H1 (cell line): ENCODE data around the gene B4GALNT1. TPM values are rescaled to one million over a fixed set of nuclear protein-coding genes. Genes with fewer than 3 reads are reported as not detected.

Experiments
- CBX8 ChIP-seq: fragments of 300-800, 300-1000 bp; sonication (generic); IDR thresholded peaks from 2 replicates; pipeline ENCODE4 v1.7.1; 2016; ENCODE audit warnings: low read depth, low read length, borderline replicate concordance
- POU5F1 ChIP-seq: IDR thresholded peaks from 2 replicates; pipeline ENCODE4 v1.6.1; 2011; ENCODE audit warnings: low read depth, mild to moderate bottlenecking, low read length, moderate library complexity
- SIN3A ChIP-seq, 2 experiments: IDR thresholded peaks in 1 of 2; conservative IDR thresholded peaks in 1 of 2; 2 replicates each; pipeline ENCODE4 v1.6.1; 2011 to 2012; ENCODE audit warnings: low read length in 2 of 2, improper control_type of control experiment in 1 of 2, low read depth in 1 of 2, mild to moderate bottlenecking in 1 of 2
- TEAD4 ChIP-seq: IDR thresholded peaks from 2 replicates; pipeline ENCODE4 v1.6.1; 2012; ENCODE audit warnings: low read depth, low read length, inconsistent platforms, mixed read lengths
- YY1 ChIP-seq: IDR thresholded peaks from 2 replicates; pipeline ENCODE4 v1.6.1; 2011; ENCODE audit warnings: low read depth, mild to moderate bottlenecking, low read length
- polyA plus RNA-seq, 7 experiments: library from polyadenylated mRNA; depleted of rRNA in 3 of 7; stranded (reverse) in 5 of 7; unstranded in 2 of 7; fragments of >200 nt in 5 of 7; fragments of 200-250 nt in 2 of 7; gene quantifications; 1 replicate in 5 of 7; 2 replicates in 1 of 7; 4 replicates in 1 of 7; pipeline versions ENCODE4 v1.2.1 to v1.2.3, GENCODE V29; 2011 to 2013; ENCODE audit warnings: missing spikeins in 2 of 7, mixed read lengths in 2 of 7
- total RNA-seq: library from RNA; stranded (reverse); fragmentation: NEBNext Ultra II Directional; extraction: Animal tissue kit (Norgen Biotek cat#: 25700); gene quantifications from 2 replicates; pipeline ENCODE4 v1.2.1, GENCODE V29; 2021

B4GALNT1 gene
- total and polyA plus RNA-seq, 2 of the 8 experiments (the other 6 are each of a cell fraction or from before 2014, with no cell fraction given), result 1.5 to 2.3 TPM

DNA sequence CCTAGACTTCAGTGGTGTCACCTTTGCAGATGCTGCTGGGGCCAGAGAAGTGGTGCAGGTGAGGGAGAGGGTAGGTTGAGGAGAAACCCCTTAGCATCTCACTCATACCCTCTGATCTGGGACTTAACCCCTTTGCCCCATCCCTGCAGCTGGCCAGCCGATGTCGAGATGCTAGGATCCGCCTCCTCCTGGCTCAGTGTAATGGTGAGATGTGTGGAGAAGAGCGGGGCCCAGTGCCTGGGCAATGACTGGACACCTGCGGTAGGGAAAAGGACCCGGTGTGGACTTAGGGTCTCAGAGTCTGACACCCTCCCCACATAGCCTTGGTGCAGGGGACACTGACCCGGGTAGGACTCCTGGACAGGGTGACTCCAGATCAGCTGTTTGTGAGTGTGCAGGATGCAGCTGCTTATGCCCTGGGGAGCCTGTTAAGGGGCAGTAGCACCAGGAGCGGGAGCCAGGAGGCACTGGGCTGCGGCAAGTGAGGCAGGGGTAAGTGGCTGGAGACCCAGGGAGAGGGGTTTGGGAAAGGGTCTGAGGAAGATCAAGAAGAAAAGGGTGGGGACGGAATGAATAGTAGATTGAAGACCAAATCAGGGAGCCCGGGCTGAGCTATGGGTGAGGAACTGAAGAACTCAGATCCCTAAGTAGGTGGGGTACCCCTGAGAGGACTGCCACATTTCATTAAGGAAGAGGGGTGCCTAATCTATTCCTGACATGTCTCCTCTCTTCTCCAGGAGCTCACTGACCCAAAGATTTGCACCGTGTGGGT lies 7.6 kb downstream of the B4GALNT1 start (continued):
- TF ChIP-seq TEAD4, result no peak
- no peak for TF ChIP-seq POU5F1
- TF ChIP-seq SIN3A (conservative IDR thresholded peaks at IDR 0.05 in 1 of 2, IDR thresholded peaks at IDR 0.05 in 1 of 2; ENCODE audit: low read depth in 1 of 2, low read length in 2 of 2), result no peak
- TF ChIP-seq CBX8, result no peak
- no peak for TF ChIP-seq YY1
